Airway epithelial cell (primary cell): Measurements from ENCODE around the gene CHP2. TPM values are rescaled to one million over a fixed set of nuclear protein-coding genes. Genes with fewer than 3 reads are reported as not detected.

Experiments
- total RNA-seq: library from RNA; depleted of rRNA; stranded (reverse); fragments of >200 nt; gene quantifications from 2 replicates; pipeline ENCODE4 v1.2.3, GENCODE V29; 2015

The CHP2 gene
- total RNA-seq, result 0.37 and 0.85 TPM in 2 replicates

GRCh38 chr16:23754594-23755483, at the start of gene CHP2:
Gene CHP2, plus strand, starts transcription at chr16:23755026. Its CDS starts 24 bp downstream, at chr16:23755050.

GRCh38 chr16:23712976-23713375, 41.9 kb upstream of the CHP2 start, which contains the start of gene ERN2:
Gene ERN2, minus strand, starts transcription at chr16:23713222. Its CDS starts 35 bp downstream, at chr16:23713187.

Other genes with a start within 250 kb of the CHP2 start
- 12.4 and 21.6 TPM in 2 replicates for gene GGA2, start 244.5 kb upstream of the CHP2 start, total RNA-seq
- gene EARS2, start 197.7 kb upstream of the CHP2 start, total RNA-seq, result 33.3 and 51.0 TPM in 2 replicates
- 84.5 and 106 TPM in 2 replicates for gene UBFD1, start 197.3 kb upstream of the CHP2 start, total RNA-seq
- 173 and 197 TPM in 2 replicates for gene NDUFAB1, start 158.7 kb upstream of the CHP2 start, total RNA-seq
- 11.8 and 12.2 TPM in 2 replicates for gene PALB2, start 113.7 kb upstream of the CHP2 start, total RNA-seq
- 47.9 and 48.0 TPM in 2 replicates for gene DCTN5, start 113.6 kb upstream of the CHP2 start, total RNA-seq
- 53.6 and 57.6 TPM in 2 replicates for gene PLK1, start 76.1 kb upstream of the CHP2 start, total RNA-seq
- gene ERN2, start 41.8 kb upstream of the CHP2 start, total RNA-seq, result 0.28 and 0.49 TPM in 2 replicates
- not detected in 2 replicates for gene PRKCB, start 81.0 kb downstream of the CHP2 start, total RNA-seq